Stimulated activated CD8-positive, alpha-beta memory T cell treated with anti-CD3 and anti-CD28 coated beads, Interleukin-4, amount 100 ng/mL, for 24 hours (primary cell): ENCODE results near the gene ARID3A.
A peak's percentile ranks its signal among the peaks of the same experiment; 100 is the strongest.

ENCODE experiments used
- DNase-seq: peaks from one replicate; pipeline ENCODE4 v3.0.0-alpha.2; 2020; ENCODE audit warnings: low read depth

The ARID3A gene

DNA sequence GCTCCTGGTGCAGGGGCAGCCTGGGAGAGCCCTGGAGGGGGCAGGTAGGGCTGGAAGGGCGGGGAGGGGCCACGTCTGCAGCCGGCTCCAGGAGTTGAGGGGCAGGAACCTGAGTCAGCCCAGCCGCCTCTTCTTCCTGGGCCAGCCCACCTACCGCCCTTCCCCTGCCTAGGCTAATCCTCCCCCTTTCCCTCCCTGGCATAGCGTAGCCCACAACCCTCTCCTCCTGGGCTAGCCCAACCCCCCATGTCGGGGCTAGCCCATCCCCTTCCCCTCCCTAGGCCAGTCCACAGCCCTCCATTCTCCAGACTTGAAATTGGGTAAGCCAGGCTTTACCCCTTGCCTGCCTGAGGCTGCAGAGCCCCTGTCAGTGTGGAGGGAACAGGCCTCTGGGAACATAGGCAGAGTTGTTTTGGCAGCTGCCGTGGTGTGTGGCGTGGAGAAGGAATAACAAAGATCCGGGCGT, 37.7 kb downstream of the ARID3A start:
- DNase-seq: no peak

DNA sequence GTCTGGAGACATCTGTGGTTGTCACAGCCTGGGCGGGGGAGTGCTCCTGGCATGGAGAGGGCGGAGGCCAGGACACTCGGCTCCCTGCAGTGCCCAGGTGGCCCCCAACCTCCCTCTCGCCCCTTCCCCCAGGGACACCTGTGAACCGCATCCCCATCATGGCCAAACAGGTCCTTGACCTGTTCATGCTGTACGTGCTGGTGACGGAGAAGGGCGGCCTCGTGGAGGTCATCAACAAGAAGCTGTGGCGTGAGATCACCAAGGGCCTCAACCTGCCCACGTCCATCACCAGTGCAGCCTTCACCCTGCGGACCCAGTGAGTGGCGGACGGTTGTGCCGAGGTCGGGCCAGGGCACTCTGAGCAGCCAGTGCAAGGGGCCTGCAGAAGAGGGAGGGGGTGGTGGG, 38.3 kb downstream of the ARID3A start:
- DNase-seq: no peak

- DNase-seq: no peak
Measured at GRCh38 chr19:964761-965694, 39.2 kb downstream of the ARID3A start.

- DNase-seq: no peak
Measured at GRCh38 chr19:966485-967088, 40.8 kb downstream of the ARID3A start.

GRCh38 chr19:970695-971094, 44.9 kb downstream of the ARID3A start:
- DNase-seq: no peak

GRCh38 chr19:971795-972194, 46.0 kb downstream of the ARID3A start:
- no peak for DNase-seq

- DNase-seq: no peak
Measured at GRCh38 chr19:972281-972680, 46.4 kb downstream of the ARID3A start.

GRCh38 chr19:973726-974563, 48.1 kb downstream of the ARID3A start:
- DNase-seq: no peak

GRCh38 chr19:974564-975257, 48.9 kb downstream of the ARID3A start:
- DNase-seq: no peak

DNA sequence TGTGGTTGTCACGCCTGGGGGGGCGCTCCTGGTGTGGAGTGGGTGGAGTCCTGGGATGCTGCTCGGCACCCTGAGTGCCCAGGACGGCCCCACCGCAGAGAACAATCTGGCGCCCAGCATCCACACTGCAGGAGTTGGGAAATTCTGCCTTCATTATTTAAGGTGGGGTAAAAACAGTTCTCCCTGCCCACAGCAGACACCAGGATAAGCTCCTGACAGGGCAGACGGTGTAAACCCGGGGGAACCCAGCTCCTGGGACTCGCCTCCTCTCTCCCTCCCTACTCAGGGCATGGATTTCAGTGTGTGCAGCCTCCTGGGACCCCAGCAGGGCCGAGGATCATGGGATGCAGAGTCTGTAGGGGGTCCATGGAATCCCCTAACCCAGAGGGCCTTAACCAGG, 50.6 kb downstream of the ARID3A start:
- DNase-seq: no peak

- no peak for DNase-seq
Measured at GRCh38 chr19:977058-977464, 51.2 kb downstream of the ARID3A start.

DNA sequence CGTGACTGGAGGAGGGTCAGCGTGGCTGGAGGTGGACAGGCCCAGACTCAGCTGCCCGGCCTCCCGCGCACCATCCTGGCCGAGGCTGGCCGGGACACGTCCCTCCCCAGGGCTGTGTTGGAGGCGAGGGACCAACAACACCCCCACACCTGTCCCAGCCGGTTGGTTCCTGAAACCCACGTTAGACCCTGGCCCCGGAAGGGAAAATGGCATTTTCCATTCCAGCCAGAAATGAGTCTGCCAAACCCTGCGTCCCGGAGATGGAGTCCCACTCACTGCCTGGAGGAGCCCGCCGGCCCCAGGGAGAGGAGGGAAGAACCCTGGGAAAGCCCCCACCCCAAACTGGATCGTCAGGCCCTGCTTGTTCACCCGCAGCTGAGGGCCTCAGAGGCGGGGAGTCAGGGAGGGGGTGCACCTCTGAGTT, 53.5 kb downstream of the ARID3A start:
- DNase-seq: no peak

DNA sequence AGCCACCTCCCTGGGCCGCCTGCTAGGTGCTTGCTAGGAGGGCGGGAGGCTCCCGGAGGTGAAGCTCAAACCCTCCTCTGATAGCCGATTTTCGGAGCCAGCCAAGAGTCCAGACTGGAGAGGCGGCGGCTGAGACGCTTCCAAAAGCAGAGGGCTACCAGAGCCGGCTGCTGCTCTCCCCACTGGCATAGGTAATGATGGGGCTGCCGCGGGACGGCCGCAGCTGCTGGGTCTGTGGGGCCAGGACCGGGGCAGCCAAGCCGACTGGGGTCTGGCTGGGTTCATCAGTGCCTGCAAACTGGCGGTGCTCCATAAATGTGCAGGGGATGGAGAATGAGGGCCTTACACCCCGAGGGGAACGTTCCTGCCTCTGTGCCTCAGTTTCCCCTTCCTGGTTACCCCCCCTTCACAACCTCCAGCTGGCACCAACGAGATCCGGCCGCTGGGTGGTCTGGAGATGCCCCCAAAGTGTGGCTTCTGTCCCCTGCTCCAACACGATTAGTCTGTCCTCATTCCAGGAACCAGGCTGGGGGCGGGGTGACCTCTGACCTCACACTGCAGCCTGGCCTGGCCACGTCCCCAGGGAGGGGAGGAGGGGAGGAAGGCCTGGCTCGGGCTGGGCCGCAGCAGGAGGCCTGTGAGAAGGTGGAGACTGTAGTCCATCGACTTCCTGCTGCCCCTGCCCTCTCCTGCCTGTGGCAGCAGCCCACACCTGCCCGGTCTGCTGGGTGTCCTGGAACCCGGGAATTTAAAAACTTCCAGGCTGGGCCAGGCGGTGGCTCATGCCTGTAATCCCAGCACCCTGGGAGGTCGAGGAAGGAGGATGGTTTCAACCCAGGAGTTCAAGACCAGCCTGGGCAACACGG, 54.5 kb downstream of the ARID3A start:
- no peak for DNase-seq

DNA sequence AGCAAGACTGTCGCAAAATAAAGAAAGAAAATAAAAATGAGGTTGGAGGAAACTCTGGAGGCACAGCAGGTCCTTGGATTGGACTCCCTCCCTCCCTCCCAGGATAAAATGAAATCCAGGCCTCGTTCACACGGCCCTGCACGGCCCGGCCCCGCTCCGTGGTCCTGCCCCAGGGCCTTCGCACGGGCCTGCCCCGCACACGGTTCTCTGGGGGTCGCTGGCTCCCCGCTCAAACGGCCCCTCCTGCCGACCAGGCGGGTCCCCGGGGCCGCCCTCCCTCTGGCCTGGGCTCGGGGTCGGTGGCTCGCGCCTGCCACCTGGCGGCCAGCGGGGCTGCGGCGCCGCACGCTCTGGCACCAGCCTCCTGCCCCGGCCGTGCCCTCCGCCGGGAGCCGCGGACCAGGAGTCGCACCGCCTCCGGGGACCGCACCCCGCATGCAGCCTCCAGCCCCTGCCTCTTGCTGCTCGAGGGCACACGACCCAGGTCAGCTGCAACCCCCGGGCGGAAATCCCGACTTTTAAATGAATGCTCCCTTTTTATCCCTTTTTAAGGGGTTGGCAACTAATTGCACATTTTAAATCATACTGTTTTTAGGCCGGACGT, 56.8 kb downstream of the ARID3A start:
- peak; percentile 68 for DNase-seq

DNA sequence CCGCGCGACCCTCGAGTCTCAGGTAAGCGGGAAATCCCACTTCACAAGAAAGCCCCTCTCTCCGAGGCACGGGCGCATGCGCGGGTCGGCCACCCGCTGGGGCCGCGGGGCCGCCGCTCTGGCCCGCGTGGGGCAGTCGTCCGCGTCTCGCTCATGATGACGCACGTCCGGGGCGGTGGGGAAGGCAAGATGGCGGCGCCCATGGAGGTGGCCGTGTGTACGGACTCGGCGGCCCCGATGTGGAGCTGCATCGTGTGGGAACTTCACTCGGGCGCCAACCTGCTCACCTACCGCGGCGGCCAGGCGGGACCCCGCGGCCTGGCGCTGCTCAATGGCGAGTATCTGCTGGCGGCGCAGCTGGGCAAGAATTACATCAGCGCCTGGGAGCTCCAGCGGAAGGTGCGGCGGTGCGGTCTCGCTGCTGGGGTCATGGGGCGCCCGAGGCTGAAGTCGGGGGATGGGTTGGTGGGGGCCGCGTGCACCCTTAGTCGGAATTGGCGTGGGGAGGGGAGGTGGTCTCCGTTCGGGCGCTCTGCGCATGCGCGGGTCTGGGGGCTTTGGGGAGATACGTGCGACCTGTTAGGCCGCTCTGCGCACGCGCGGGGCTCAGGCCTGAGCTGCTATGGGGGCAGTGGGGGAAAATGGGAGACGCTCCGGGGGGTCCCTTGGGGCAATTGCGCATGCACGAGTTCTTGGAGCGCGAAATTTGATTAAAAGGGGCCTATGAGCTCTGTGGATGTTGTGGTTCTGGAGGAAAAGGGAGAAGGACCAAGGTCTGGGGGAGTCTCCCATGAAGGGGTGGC, 58.5 kb downstream of the ARID3A start, which contains the start of gene WDR18:
TSS of gene WDR18 (plus strand) at position 181 of the 803 bp plus-strand sequence. CDS start at position 190, 9 bp downstream.
- DNase-seq: peak; percentile 86

GRCh38 chr19:986083-986482, 60.2 kb downstream of the ARID3A start:
- DNase-seq: no peak

DNA sequence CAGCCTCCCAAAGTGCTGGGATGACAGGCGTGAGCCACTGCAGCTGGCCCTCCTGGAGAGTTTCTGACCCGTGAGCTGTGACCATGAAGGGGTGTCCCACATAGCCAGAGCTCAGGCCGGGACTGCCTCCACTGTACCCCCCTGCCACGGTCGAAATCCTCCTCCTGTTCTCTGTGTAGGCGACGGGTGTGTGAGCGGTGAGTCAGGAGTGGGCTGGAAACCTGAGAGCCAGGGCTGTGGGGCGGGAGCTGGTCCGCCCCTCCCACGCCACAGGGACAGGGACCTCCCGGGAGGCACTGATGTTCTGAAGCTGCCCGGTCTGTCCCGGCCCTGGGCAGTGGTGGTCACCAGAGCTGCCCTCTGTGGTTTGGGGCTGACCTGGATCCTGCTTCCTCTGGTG, 62.2 kb downstream of the ARID3A start:
- no peak for DNase-seq

DNA sequence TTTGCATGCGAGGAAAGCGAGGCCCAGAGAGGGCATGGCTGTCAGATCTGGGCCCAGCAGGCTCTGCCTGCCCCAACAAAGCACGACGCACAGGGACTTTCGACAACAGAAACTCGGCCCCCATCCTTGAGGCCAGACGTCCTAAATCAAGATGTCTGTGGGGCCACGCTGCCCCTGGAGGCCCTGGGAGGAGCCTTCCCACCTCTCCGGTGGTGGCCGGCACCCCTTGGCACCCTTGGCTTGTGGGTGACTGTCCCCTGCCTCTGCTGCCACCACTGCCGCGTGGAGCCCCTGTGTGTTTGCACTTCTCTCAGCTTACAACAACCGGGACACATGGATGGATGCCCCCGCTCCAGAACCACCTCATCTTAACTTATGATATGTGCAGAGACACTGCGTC, 62.7 kb downstream of the ARID3A start:
- DNase-seq: no peak

- DNase-seq: no peak
Measured at GRCh38 chr19:989381-990081, 63.7 kb downstream of the ARID3A start.
